Lower leg skin (tissue), 3 donors: ENCODE results near the gene FGD4.

ENCODE experiments used
- CTCF ChIP-seq, 3 donors: fragments of 450-650 bp; IDR thresholded peaks; one replicate each; pipeline ENCODE4 v1.5.1; 2016; ENCODE audit warnings: antibody characterized with exemption in 3 of 3, mild to moderate bottlenecking in 3 of 3, moderate library complexity in 2 of 3
- POLR2A ChIP-seq, 2 donors: fragments of 450-650 bp; IDR thresholded peaks; one replicate each; pipeline ENCODE4 v1.6.1; 2016 to 2017; ENCODE audit warnings: antibody characterized with exemption in 2 of 2, mild to moderate bottlenecking in 1 of 2, moderate library complexity in 1 of 2

- TF ChIP-seq CTCF (IDR thresholded peaks at IDR 0.05) = no peak
- TF ChIP-seq POLR2A (IDR thresholded peaks at IDR 0.05) = no peak
Measured at GRCh38 chr12:32477714-32478113, 78.4 kb downstream of the FGD4 start.
